HG03457 (cell line): Measurements from ENCODE around the gene DISP3.
"Not testable (repeated sequence)": the region's sequence is repeated elsewhere in the genome, so short reads cannot be mapped to it uniquely, and the experiment has no call there.

Source experiments
- ATAC-seq: cut with Tn5 transposase; IDR thresholded peaks from one replicate; pipeline ENCODE4 v1.9.1; 2021; ENCODE audit warnings: moderate number of reproducible peaks; ENCODE audit not compliant: unreplicated experiment

The DISP3 gene

DNA sequence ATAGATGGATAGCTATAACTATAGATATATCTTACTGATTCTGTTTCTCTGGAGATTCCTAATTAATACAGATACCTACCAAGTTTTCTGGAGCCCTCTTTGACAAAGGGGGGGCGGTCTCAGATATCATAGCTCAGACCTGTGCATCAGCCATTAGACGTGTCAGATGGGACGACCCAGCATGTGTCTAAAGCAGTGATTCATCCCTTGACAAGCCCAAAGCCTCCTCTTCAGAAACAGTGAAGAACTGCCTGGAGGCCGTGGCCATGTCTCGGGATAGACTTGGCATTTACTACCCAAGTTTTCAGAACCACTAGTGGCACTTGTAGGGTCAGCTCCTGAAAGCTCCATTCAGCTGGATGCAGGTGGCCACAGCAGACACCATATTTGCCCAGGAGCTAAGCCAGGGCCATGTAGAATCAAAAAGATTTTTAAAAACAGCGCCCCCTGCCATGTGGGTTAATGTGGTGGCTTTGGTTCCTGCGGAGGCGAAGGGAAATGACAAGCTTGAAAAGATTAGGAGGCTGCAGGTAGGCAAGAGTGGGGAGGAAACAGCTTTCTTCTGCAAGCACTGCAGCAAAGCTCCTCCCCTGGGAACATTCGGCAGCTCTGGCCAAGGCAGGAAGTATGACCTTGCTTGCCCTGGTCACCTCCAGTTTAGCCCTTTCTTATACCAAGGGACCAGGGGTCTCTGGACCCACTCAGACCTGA lies 93.1 kb downstream of the DISP3 start:
- ATAC-seq = no peak

DNA sequence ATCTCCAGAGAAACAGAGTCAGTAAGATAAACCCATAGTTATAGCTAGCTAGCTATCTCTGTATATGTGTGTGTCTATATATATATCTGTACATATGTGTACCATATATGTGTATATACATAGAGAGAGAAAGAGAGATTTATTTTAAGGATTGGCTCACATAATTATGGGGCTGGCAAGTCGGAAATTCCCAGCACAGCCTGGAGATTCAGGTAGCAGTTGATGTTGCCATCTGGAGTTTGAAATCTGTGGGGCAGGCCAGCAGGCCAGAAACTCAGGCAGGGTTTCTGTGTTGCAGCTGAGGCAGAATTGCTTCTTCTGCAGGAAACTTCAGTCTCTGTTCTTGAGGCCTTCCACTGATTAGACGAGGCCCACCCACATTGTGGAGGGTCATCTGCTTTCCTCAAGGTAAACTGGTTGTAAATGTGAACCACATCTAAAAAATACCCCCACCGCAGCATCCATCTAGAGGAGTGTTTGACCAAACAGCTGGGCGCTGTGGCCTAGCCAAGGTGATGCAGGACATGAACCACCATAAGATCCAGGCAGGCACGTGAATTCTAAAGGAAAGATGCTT lies 94.2 kb downstream of the DISP3 start:
- ATAC-seq = no peak

GRCh38 chr1:11575553-11575952 lies 96.6 kb downstream of the DISP3 start:
- ATAC-seq = no peak

DNA sequence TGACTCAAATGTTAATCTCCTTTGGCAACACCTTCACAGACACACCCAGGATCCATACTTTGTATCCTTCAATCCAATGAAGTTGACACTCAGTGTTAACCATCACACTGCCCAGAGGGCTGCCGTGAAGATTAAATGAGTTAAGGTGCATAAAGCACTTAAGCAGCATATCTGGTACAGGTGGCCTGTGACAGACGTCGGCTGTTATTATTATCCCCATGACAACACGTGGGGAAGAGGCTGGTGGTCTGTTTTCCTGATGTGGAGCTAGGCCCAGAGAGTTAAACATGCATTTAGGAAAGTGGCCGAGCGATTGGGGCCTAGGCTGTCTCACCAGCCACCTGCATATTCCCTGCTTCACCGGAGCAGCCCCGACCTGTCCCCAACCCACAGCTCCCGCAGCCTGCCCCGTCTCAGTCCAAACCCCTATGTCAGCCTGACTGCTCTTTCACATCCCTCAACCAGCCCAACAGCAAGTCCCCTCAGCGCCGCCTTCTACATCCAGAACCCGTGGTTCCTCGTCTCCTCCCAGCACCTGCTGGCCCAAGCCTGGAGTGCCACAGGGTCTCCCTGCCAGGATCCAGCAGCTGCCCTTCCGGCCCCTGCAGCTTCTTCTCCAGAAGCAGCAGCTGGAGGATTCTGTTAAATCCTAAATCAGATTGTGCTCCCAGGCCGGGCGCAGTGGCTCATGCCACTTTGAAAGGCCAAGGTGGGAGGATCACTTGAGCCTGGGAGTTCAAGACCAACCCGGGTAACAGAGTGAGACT lies 97.3 kb downstream of the DISP3 start:
- ATAC-seq = no peak

DNA sequence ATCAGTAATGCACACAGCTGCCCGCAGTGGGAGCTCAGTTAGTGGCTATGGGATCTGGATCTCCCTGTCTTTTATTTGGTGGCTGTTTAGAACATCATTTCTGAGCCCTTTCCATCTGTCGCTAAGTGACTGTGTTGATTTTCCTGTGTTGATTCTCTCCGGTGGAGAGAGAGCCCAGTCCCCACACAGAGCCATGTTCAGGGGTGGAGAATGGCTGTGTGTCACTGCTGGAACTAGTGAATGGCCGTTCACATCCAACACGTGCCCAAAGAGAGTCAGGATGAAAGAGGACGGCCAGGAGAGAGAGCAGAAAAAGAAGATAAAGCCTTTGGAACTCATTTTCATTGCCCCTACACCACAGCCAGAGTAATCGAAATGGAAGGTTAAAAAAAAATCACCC lies 99.0 kb downstream of the DISP3 start:
- ATAC-seq = no peak

- ATAC-seq = no peak
These were observed 100.6 kb downstream of the DISP3 start for GRCh38 chr1:11579506-11579905.

GRCh38 chr1:11580049-11580448 lies 101.1 kb downstream of the DISP3 start:
- ATAC-seq = not testable (repeated sequence)

GRCh38 chr1:11581445-11581991 lies 102.6 kb downstream of the DISP3 start:
- ATAC-seq = no peak

DNA sequence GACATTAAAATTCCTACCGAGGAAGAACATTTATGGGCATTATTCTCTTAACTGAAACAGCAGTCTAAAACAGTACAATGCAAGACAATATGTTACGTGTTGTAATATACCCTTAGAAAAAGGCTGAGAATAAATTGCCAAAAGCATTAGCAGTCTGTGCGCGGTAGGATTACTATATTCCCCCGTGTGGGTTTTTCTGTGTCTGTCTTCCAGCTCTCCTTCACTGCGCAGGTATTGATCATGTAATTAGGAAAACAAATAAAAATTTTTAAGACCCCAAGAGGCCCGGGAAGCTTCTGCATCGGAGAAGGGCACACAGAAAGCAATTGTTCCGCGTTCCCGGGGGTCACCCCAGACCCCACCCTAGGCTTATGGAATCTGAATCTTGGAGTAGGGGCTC lies 106.4 kb downstream of the DISP3 start:
- no peak for ATAC-seq
